NCI-H2081 treated with DMSO at 0.1 percent for 48 hours (cell line): ENCODE data around the gene ERP29.
"Not testable (repeated sequence)": the region's sequence is repeated elsewhere in the genome, so short reads cannot be mapped to it uniquely, and the experiment has no call there.

Experiments used
- DNase-seq: peaks from one replicate; lab custom pipeline; 2025; lab: John Stamatoyannopoulos, UW

The ERP29 gene

GRCh38 chr12:112036614-112037013, 23.4 kb downstream of the ERP29 start:
- DNase-seq: not testable (repeated sequence)

GRCh38 chr12:112046003-112046402, 32.8 kb downstream of the ERP29 start:
- no peak for DNase-seq

- DNase-seq: no peak
Observed at GRCh38 chr12:112049351-112049750, 36.1 kb downstream of the ERP29 start.

GRCh38 chr12:112061137-112061536, 47.9 kb downstream of the ERP29 start:
- no peak for DNase-seq

GRCh38 chr12:112063273-112063672, 50.0 kb downstream of the ERP29 start:
- DNase-seq: no peak

- no peak for DNase-seq
Observed at GRCh38 chr12:112066566-112066965, 53.3 kb downstream of the ERP29 start.
